H9 (cell line): ENCODE results near the gene PAX1. TPM values are rescaled to one million over a fixed set of nuclear protein-coding genes. Genes with fewer than 3 reads are reported as not detected.

Experiments used
- DNase-seq: peaks from one replicate; pipeline ENCODE4 v3.0.0-alpha.2; 2017
- H2AFZ ChIP-seq: one replicate; pipeline ENCODE4 v1.6.1; 2013; ENCODE audit warnings: mild to moderate bottlenecking, low read length, control low read depth, moderate library complexity
- H2AK5ac ChIP-seq: 2 replicates; pipeline ENCODE4 v1.6.1; 2013; ENCODE audit warnings: low read length, control low read depth, mixed read lengths; ENCODE audit not compliant: insufficient read length
- H2BK120ac ChIP-seq: one replicate; pipeline ENCODE4 v1.6.1; 2013; ENCODE audit warnings: low read depth, mild to moderate bottlenecking, low read length, control low read depth, inconsistent platforms; ENCODE audit not compliant: poor library complexity, severe bottlenecking
- H2BK12ac ChIP-seq: 2 replicates; pipeline ENCODE4 v1.6.1; 2013; ENCODE audit warnings: low read length, control low read depth, mixed read lengths, low read depth; ENCODE audit not compliant: insufficient read length
- H2BK15ac ChIP-seq: 2 replicates; pipeline ENCODE4 v1.6.1; 2013; ENCODE audit warnings: low read depth, low read length, control low read depth
- H2BK20ac ChIP-seq: one replicate; pipeline ENCODE4 v1.6.1; 2013; ENCODE audit warnings: low read depth, mild to moderate bottlenecking, low read length, control low read depth, inconsistent platforms; ENCODE audit not compliant: poor library complexity, severe bottlenecking
- H2BK5ac ChIP-seq: 2 replicates; pipeline ENCODE4 v1.6.1; 2013; ENCODE audit warnings: low read length, control low read depth, mixed read lengths; ENCODE audit not compliant: insufficient read length
- H3K14ac ChIP-seq: 2 replicates; pipeline ENCODE4 v1.6.1; 2013; ENCODE audit warnings: low read length, control low read depth; ENCODE audit not compliant: insufficient read depth
- H3K18ac ChIP-seq: 2 replicates; pipeline ENCODE4 v1.6.1; 2013; ENCODE audit warnings: low read depth, mild to moderate bottlenecking, mixed read lengths, low read length, control low read depth; ENCODE audit not compliant: insufficient read length
- H3K23ac ChIP-seq: 2 replicates; pipeline ENCODE4 v1.6.1; 2013; ENCODE audit warnings: low read length, control low read depth, mixed read lengths, low read depth; ENCODE audit not compliant: insufficient read length
- H3K23me2 ChIP-seq: 2 replicates; pipeline ENCODE4 v1.6.1; 2013; ENCODE audit warnings: low read depth, mild to moderate bottlenecking, mixed read lengths, low read length, control low read depth; ENCODE audit not compliant: insufficient read length, poor library complexity, severe bottlenecking
- H3K27ac ChIP-seq: 2 replicates; pipeline ENCODE4 v1.5.1; 2013; ENCODE audit warnings: low read length, control low read depth, mixed read lengths, low read depth; ENCODE audit not compliant: insufficient read length
- H3K27me3 ChIP-seq: 2 replicates; pipeline ENCODE4 v1.6.1; 2013; ENCODE audit warnings: low read length, control low read depth, inconsistent platforms; ENCODE audit not compliant: insufficient read depth
- H3K4ac ChIP-seq: 2 replicates; pipeline ENCODE4 v1.6.1; 2013; ENCODE audit warnings: low read depth, mild to moderate bottlenecking, control low read depth, inconsistent platforms, low read length, moderate library complexity
- H3K4me1 ChIP-seq: 2 replicates; pipeline ENCODE4 v1.6.1; 2013; ENCODE audit warnings: low read length, control low read depth, inconsistent platforms; ENCODE audit not compliant: insufficient read depth
- H3K4me2 ChIP-seq: 2 replicates; pipeline ENCODE4 v1.6.1; 2013; ENCODE audit warnings: low read length, control low read depth, mixed read lengths; ENCODE audit not compliant: insufficient read length, insufficient read depth
- H3K56ac ChIP-seq: 2 replicates; pipeline ENCODE4 v1.6.1; 2013; ENCODE audit warnings: low read depth, mild to moderate bottlenecking, mixed read lengths, low read length, control low read depth; ENCODE audit not compliant: insufficient read length
- H3K79me1 ChIP-seq: 2 replicates; pipeline ENCODE4 v1.6.1; 2013; ENCODE audit warnings: low read depth, mild to moderate bottlenecking, moderate library complexity, low read length, control low read depth, inconsistent platforms; ENCODE audit not compliant: insufficient read depth, poor library complexity, severe bottlenecking
- H3K79me2 ChIP-seq: 2 replicates; pipeline ENCODE4 v1.6.1; 2013; ENCODE audit warnings: low read length, control low read depth, inconsistent platforms; ENCODE audit not compliant: insufficient read depth
- H3K9ac ChIP-seq: 2 replicates; pipeline ENCODE4 v1.6.1; 2013; ENCODE audit warnings: low read length, control low read depth, mixed read lengths; ENCODE audit not compliant: insufficient read length; ENCODE audit errors: extremely low read depth
- H3K9me3 ChIP-seq: one replicate; pipeline ENCODE4 v1.6.1; 2013; ENCODE audit warnings: low read depth, low read length, inconsistent platforms; ENCODE audit not compliant: control insufficient read depth
- H3T11ph ChIP-seq: one replicate; pipeline ENCODE4 v1.6.1; 2013; ENCODE audit warnings: mild to moderate bottlenecking, low read length, control low read depth, inconsistent platforms
- H4K20me1 ChIP-seq: one replicate; pipeline ENCODE4 v1.6.1; 2013; ENCODE audit not compliant: control insufficient read depth, insufficient read length, insufficient read depth
- H4K5ac ChIP-seq: 2 replicates; pipeline ENCODE4 v1.6.1; 2013; ENCODE audit warnings: low read depth, mild to moderate bottlenecking, mixed read lengths, low read length, control low read depth; ENCODE audit not compliant: insufficient read length
- H4K8ac ChIP-seq: replicated peaks from 2 replicates; pipeline ENCODE4 v1.6.1; 2013; ENCODE audit warnings: low read length, control low read depth, mixed read lengths, low read depth; ENCODE audit not compliant: insufficient read length
- H4K91ac ChIP-seq: 2 replicates; pipeline ENCODE4 v1.6.1; 2013; ENCODE audit warnings: low read depth, mild to moderate bottlenecking, moderate library complexity, mixed read lengths, low read length, control low read depth; ENCODE audit not compliant: insufficient read length
- H3K27ac Mint-ChIP-seq, 3 experiments: 2 replicates in 2 of 3; 3 replicates in 1 of 3; pipeline ENCODE4 v1.8.0; 2020 to 2021; ENCODE audit warnings: mixed read lengths in 3 of 3, mild to moderate bottlenecking in 1 of 3, moderate library complexity in 1 of 3
- H3K27me3 Mint-ChIP-seq: 2 replicates; pipeline ENCODE4 v1.8.0; 2021; ENCODE audit warnings: low read depth, mild to moderate bottlenecking, moderate library complexity, mixed read lengths
- H3K36me3 Mint-ChIP-seq, 3 experiments: 2 replicates in 2 of 3; 3 replicates in 1 of 3; pipeline ENCODE4 v1.8.0; 2020 to 2021; ENCODE audit warnings: low read depth in 3 of 3, mixed read lengths in 3 of 3; ENCODE audit not compliant: insufficient read depth in 1 of 3
- H3K4me1 Mint-ChIP-seq, 2 experiments: 2 replicates each; pipeline ENCODE4 v1.8.0; 2020; ENCODE audit warnings: mixed read lengths in 2 of 2
- H3K4me3 Mint-ChIP-seq, 2 experiments: 2 replicates in 1 of 2; 3 replicates in 1 of 2; pipeline ENCODE4 v1.8.0; 2020 to 2021; ENCODE audit warnings: mild to moderate bottlenecking in 2 of 2, mixed read lengths in 2 of 2, moderate library complexity in 1 of 2
- H3K9me3 Mint-ChIP-seq, 2 experiments: 2 replicates in 1 of 2; 3 replicates in 1 of 2; pipeline ENCODE4 v1.8.0; 2020; ENCODE audit warnings: mild to moderate bottlenecking in 2 of 2, mixed read lengths in 2 of 2, moderate library complexity in 1 of 2
- CTCF ChIP-seq: fragments of 200-600 bp; sonication (generic); conservative IDR thresholded peaks from 3 replicates; pipeline ENCODE4 v1.8.0; 2021; ENCODE audit warnings: antibody characterized with exemption, mild to moderate bottlenecking
- WGBS: extraction: QIAGEN DNeasy Blood & Tissue Kit; methylation state at CpG from one replicate; pipeline ENCODE4 v1.1.7; 2013; ENCODE audit warnings: missing lambda C conversion rate, low lambda C conversion rate, mixed read lengths; ENCODE audit not compliant: insufficient read length; ENCODE audit errors: extremely low coverage; 5-methylcytosine and 5-hydroxymethylcytosine counted together
- total RNA-seq: library from RNA; stranded (reverse); gene quantifications from 2 replicates; pipeline ENCODE4 v1.2.1, GENCODE V29; 2021

PAX1 gene
- total RNA-seq, 1 experiment from 2014 or later, result not detected

GRCh38 chr20:21709535-21709904 is 4.1 kb downstream of the PAX1 start:
- no peak for DNase-seq
- peaks cover 10% of the 10 kb centered on the region for H3K23me2 ChIP-seq
- no peak overlapping the region for H4K91ac ChIP-seq
- H3K4me3 Mint-ChIP-seq, result no peak overlapping the region
- H2AFZ ChIP-seq, result no peak overlapping the region
- H4K5ac ChIP-seq, result no peak overlapping the region
- no peak overlapping the region for H2BK12ac ChIP-seq
- TF ChIP-seq CTCF, result no peak
- H3K79me1 ChIP-seq, result no peaks in the 10 kb centered on the region
- no peak overlapping the region for H3K4ac ChIP-seq
- no CpG with 5 or more reads among the region's 6 CpGs for WGBS
- H3K27me3 ChIP-seq, result peaks cover 94% of the 10 kb centered on the region
- no peak overlapping the region for H3K56ac ChIP-seq
- H2AK5ac ChIP-seq, result no peak overlapping the region
- H3K27ac Mint-ChIP-seq, result no peak overlapping the region
- H3K4me1 ChIP-seq, result no peaks in the 10 kb centered on the region
- no peak overlapping the region for H2BK20ac ChIP-seq
- no peak overlapping the region for H3T11ph ChIP-seq
- no peak overlapping the region for H3K18ac ChIP-seq
- H3K36me3 Mint-ChIP-seq, result no peaks in the 10 kb centered on the region
- H3K9me3 ChIP-seq, result no peaks in the 10 kb centered on the region
- no peak overlapping the region for H4K8ac ChIP-seq
- no peak overlapping the region for H2BK120ac ChIP-seq
- H3K4me1 Mint-ChIP-seq, result peaks cover 13 to 29% of the 10 kb centered on the region in 2 experiments
- H2BK5ac ChIP-seq, result no peak overlapping the region
- no peak overlapping the region for H3K9ac ChIP-seq
- no peak overlapping the region for H3K14ac ChIP-seq
- peaks cover 98% of the 10 kb centered on the region for H3K27me3 Mint-ChIP-seq
- peaks cover 0 to 4% of the 10 kb centered on the region in 2 experiments; a peak in 3 of 5 replicates for H3K9me3 Mint-ChIP-seq
- no peak overlapping the region for H3K23ac ChIP-seq
- H2BK15ac ChIP-seq, result no peak overlapping the region
- H3K79me2 ChIP-seq, result no peaks in the 10 kb centered on the region
- no peak overlapping the region for H3K27ac ChIP-seq
- H3K4me2 ChIP-seq, result no peak overlapping the region
- H4K20me1 ChIP-seq, result no peaks in the 10 kb centered on the region
